SK-N-SH (cell line): ENCODE data around the gene GCLC.
"Not testable (repeated sequence)": the region's sequence is repeated elsewhere in the genome, so short reads cannot be mapped to it uniquely, and the experiment has no call there.

ENCODE experiments used
- CTCF ChIP-seq: fragments of 200-600 bp; sonication (generic); IDR thresholded peaks from 2 replicates; pipeline ENCODE4 v1.6.1; 2017; ENCODE audit warnings: antibody characterized with exemption, mild to moderate bottlenecking, moderate library complexity
- ELF1 ChIP-seq: IDR thresholded peaks from 2 replicates; pipeline ENCODE4 v1.4.0; 2012
- EP300 ChIP-seq, 2 experiments: IDR thresholded peaks; 2 replicates each; pipeline versions ENCODE4 v1.4.0 to v1.6.1; 2012; ENCODE audit warnings: borderline replicate concordance in 1 of 2, low read depth in 1 of 2, low read length in 1 of 2
- EZH2phosphoT487 ChIP-seq: fragments of 200-600 bp; sonication (generic); IDR thresholded peaks from 2 replicates; pipeline ENCODE4 v1.6.1; 2017; ENCODE audit warnings: low read depth, mixed run types, mild to moderate bottlenecking, antibody characterized with exemption, moderate library complexity, borderline replicate concordance
- JUND ChIP-seq: IDR thresholded peaks from 2 replicates; pipeline ENCODE4 v1.4.0; 2012
- MXI1 ChIP-seq: IDR thresholded peaks from 2 replicates; pipeline ENCODE4 v1.6.1; 2012; ENCODE audit warnings: mild to moderate bottlenecking, low read depth, low read length, improper control_type of control experiment
- NFIC ChIP-seq: IDR thresholded peaks from 2 replicates; pipeline ENCODE4 v1.4.0; 2012; ENCODE audit warnings: borderline replicate concordance
- NRF1 ChIP-seq: IDR thresholded peaks from 2 replicates; pipeline ENCODE4 v1.6.1; 2012; ENCODE audit warnings: low read depth, mild to moderate bottlenecking, low read length
- POLR2AphosphoS5 ChIP-seq: IDR thresholded peaks from 2 replicates; pipeline ENCODE4 v1.6.1; 2012; ENCODE audit warnings: low read depth, low read length
- RFX5 ChIP-seq: IDR thresholded peaks from 2 replicates; pipeline ENCODE4 v1.6.1; 2012; ENCODE audit warnings: mild to moderate bottlenecking, improper control_type of control experiment, low read length
- TAF1 ChIP-seq: IDR thresholded peaks from 2 replicates; pipeline ENCODE4 v1.6.1; 2012; ENCODE audit warnings: low read depth, mild to moderate bottlenecking, low read length, moderate library complexity, borderline replicate concordance
- TF ChIP-seq, protein P1 (sequence below): IDR thresholded peaks from 2 replicates; pipeline ENCODE4 v1.6.1; 2012; ENCODE audit warnings: mild to moderate bottlenecking, low read depth, low read length, moderate library complexity

- not testable (repeated sequence) for TF ChIP-seq POLR2AphosphoS5; CTCF; RFX5; JUND; NFIC; EP300 (IDR thresholded peaks at IDR 0.05; ENCODE audit: borderline replicate concordance in 1 of 2, low read depth in 1 of 2, low read length in 1 of 2); TAF1; MXI1; EZH2phosphoT487; NRF1; ELF1
- TF ChIP-seq, protein P1, sequence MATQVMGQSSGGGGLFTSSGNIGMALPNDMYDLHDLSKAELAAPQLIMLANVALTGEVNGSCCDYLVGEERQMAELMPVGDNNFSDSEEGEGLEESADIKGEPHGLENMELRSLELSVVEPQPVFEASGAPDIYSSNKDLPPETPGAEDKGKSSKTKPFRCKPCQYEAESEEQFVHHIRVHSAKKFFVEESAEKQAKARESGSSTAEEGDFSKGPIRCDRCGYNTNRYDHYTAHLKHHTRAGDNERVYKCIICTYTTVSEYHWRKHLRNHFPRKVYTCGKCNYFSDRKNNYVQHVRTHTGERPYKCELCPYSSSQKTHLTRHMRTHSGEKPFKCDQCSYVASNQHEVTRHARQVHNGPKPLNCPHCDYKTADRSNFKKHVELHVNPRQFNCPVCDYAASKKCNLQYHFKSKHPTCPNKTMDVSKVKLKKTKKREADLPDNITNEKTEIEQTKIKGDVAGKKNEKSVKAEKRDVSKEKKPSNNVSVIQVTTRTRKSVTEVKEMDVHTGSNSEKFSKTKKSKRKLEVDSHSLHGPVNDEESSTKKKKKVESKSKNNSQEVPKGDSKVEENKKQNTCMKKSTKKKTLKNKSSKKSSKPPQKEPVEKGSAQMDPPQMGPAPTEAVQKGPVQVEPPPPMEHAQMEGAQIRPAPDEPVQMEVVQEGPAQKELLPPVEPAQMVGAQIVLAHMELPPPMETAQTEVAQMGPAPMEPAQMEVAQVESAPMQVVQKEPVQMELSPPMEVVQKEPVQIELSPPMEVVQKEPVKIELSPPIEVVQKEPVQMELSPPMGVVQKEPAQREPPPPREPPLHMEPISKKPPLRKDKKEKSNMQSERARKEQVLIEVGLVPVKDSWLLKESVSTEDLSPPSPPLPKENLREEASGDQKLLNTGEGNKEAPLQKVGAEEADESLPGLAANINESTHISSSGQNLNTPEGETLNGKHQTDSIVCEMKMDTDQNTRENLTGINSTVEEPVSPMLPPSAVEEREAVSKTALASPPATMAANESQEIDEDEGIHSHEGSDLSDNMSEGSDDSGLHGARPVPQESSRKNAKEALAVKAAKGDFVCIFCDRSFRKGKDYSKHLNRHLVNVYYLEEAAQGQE, result not testable (repeated sequence)
These were observed 64.1 kb downstream of the GCLC start for GRCh38 chr6:53480774-53481173.
